ENCODE data around the gene AFF4.

DNA sequence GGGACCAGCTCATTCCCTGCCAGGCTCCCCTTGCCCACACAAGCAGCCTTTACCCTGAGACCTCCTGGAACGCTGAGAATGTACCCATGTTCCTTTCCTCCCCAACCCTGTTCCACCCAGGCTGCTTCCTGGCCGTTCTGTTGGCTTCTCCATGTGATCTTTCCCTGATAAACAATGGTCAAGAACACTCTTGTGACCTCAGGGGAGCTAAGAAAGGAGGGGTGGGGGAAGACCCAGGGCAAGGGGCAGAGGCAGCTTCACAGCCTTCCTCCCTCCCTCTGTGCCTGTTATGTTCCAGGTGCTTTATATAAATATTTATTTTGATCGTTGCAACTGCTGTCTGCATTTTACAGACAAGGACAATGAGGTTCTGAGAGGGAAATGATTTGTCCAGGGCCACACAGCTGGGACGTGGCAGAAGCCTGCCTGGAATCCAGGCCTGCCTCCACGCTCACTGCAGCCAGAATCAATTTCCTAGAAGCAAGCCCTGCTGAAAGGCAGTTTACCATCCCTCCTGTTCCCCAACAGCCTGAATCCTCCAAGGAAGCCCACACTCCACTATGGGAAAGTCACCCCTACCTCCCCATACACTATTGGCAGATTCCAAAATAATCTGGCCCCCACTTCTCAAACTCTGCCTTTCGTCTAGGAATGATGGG, 136.9 kb downstream of the AFF4 start:
- TF ChIP-seq, protein P1, sequence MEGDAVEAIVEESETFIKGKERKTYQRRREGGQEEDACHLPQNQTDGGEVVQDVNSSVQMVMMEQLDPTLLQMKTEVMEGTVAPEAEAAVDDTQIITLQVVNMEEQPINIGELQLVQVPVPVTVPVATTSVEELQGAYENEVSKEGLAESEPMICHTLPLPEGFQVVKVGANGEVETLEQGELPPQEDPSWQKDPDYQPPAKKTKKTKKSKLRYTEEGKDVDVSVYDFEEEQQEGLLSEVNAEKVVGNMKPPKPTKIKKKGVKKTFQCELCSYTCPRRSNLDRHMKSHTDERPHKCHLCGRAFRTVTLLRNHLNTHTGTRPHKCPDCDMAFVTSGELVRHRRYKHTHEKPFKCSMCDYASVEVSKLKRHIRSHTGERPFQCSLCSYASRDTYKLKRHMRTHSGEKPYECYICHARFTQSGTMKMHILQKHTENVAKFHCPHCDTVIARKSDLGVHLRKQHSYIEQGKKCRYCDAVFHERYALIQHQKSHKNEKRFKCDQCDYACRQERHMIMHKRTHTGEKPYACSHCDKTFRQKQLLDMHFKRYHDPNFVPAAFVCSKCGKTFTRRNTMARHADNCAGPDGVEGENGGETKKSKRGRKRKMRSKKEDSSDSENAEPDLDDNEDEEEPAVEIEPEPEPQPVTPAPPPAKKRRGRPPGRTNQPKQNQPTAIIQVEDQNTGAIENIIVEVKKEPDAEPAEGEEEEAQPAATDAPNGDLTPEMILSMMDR (IDR thresholded peaks at IDR 0.05): no peak
- no peak for TF ChIP-seq POLR2AphosphoS5 (IDR thresholded peaks at IDR 0.05; ENCODE audit: insufficient read depth in 1 of 2, low read depth in 1 of 2)
